ENCODE results near the gene ZNF587B.
"Not testable (repeated sequence)": the region's sequence is repeated elsewhere in the genome, so short reads cannot be mapped to it uniquely, and the experiment has no call there.

The ZNF587B gene

GRCh38 chr19:57867868-57868492 lies 37.9 kb downstream of the ZNF587B start:
- peaks cover 79% of the 10 kb centered on the region for H3K36me3 Mint-ChIP-seq (ENCODE audit: low read depth)
- no peak overlapping the region for H3K4me3 Mint-ChIP-seq
- intact Hi-C loops (cut with micrococcal nuclease): no loop called here
- H3K4me1 Mint-ChIP-seq (ENCODE audit: low read depth): no peaks in the 10 kb centered on the region
- peaks cover 68% of the 10 kb centered on the region for H3K9me3 Mint-ChIP-seq
- H3K27ac Mint-ChIP-seq: no peak overlapping the region
- H3K27me3 Mint-ChIP-seq: no peaks in the 10 kb centered on the region

GRCh38 chr19:57869655-57870054 lies 39.6 kb downstream of the ZNF587B start:
- Mint-ChIP-seq H3K36me3 (ENCODE audit: low read depth) (peaks cover 79% of the 10 kb centered on the region), H3K9me3 (peaks cover 84% of the 10 kb centered on the region)
- H3K4me1 Mint-ChIP-seq (ENCODE audit: low read depth); H3K27me3 Mint-ChIP-seq; H3K27ac Mint-ChIP-seq; H3K4me3 Mint-ChIP-seq; intact Hi-C loops (cut with micrococcal nuclease): not testable (repeated sequence)

- Mint-ChIP-seq H3K9me3 (peaks cover 89% of the 10 kb centered on the region), H3K4me3 (no peak overlapping the region), H3K27ac (no peak overlapping the region), H3K27me3 (no peaks in the 10 kb centered on the region), H3K36me3 (ENCODE audit: low read depth) (peaks cover 79% of the 10 kb centered on the region), H3K4me1 (ENCODE audit: low read depth) (no peaks in the 10 kb centered on the region)
- intact Hi-C loops (cut with micrococcal nuclease): no loop called here
Measured at GRCh38 chr19:57870225-57870624, 40.1 kb downstream of the ZNF587B start.

GRCh38 chr19:57872450-57872849 lies 42.4 kb downstream of the ZNF587B start:
- no peaks in the 10 kb centered on the region for H3K4me1 Mint-ChIP-seq (ENCODE audit: low read depth)
- intact Hi-C loops (cut with micrococcal nuclease): no loop called here
- peaks cover 79% of the 10 kb centered on the region for H3K36me3 Mint-ChIP-seq (ENCODE audit: low read depth)
- H3K4me3 Mint-ChIP-seq: no peak overlapping the region
- H3K27ac Mint-ChIP-seq: no peak overlapping the region
- no peaks in the 10 kb centered on the region for H3K27me3 Mint-ChIP-seq
- peaks cover 100% of the 10 kb centered on the region for H3K9me3 Mint-ChIP-seq

GRCh38 chr19:57873883-57874799 lies 44.0 kb downstream of the ZNF587B start:
- peaks cover 79% of the 10 kb centered on the region for H3K36me3 Mint-ChIP-seq (ENCODE audit: low read depth)
- H3K27me3 Mint-ChIP-seq; H3K4me3 Mint-ChIP-seq; intact Hi-C loops (cut with micrococcal nuclease); H3K4me1 Mint-ChIP-seq (ENCODE audit: low read depth); H3K27ac Mint-ChIP-seq: not testable (repeated sequence)
- peaks cover 98% of the 10 kb centered on the region for H3K9me3 Mint-ChIP-seq

- H3K27me3 Mint-ChIP-seq: peaks cover 3% of the 10 kb centered on the region
- H3K27ac Mint-ChIP-seq: no peak overlapping the region
- peaks cover 70% of the 10 kb centered on the region for H3K36me3 Mint-ChIP-seq (ENCODE audit: low read depth)
- H3K4me3 Mint-ChIP-seq: no peak overlapping the region
- H3K9me3 Mint-ChIP-seq: peaks cover 76% of the 10 kb centered on the region
- H3K4me1 Mint-ChIP-seq (ENCODE audit: low read depth): peaks cover 16% of the 10 kb centered on the region
- intact Hi-C loops (cut with micrococcal nuclease): loop anchor here (5.0 kb wide), 1 partner anchor 34 kb away; no protein-coding TSS in a partner anchor
Measured at GRCh38 chr19:57886046-57886445, 55.9 kb downstream of the ZNF587B start.

- peaks cover 3% of the 10 kb centered on the region for H3K27me3 Mint-ChIP-seq
- peaks cover 16% of the 10 kb centered on the region for H3K4me1 Mint-ChIP-seq (ENCODE audit: low read depth)
- peaks cover 70% of the 10 kb centered on the region for H3K36me3 Mint-ChIP-seq (ENCODE audit: low read depth)
- H3K27ac Mint-ChIP-seq: no peak overlapping the region
- peak overlapping the region; percentile 85 for H3K4me3 Mint-ChIP-seq
- H3K9me3 Mint-ChIP-seq: peaks cover 86% of the 10 kb centered on the region
- intact Hi-C loops (cut with micrococcal nuclease): loop anchor here (5.0 kb wide), 1 partner anchor 35 kb away; no protein-coding TSS in a partner anchor
Measured at GRCh38 chr19:57887195-57887941, 57.3 kb downstream of the ZNF587B start.

GRCh38 chr19:57888107-57888559 lies 58.0 kb downstream of the ZNF587B start:
- Mint-ChIP-seq H3K27ac (peak overlapping the region; percentile 86), H3K27me3 (peaks cover 3% of the 10 kb centered on the region), H3K4me3 (peak overlapping the region; percentile 85), H3K36me3 (ENCODE audit: low read depth) (peaks cover 62% of the 10 kb centered on the region), H3K9me3 (peaks cover 80% of the 10 kb centered on the region), H3K4me1 (ENCODE audit: low read depth) (peaks cover 16% of the 10 kb centered on the region)
- intact Hi-C loops (cut with micrococcal nuclease): loop anchor here (5.0 kb wide), 1 partner anchor 36 kb away; no protein-coding TSS in a partner anchor

- Mint-ChIP-seq H3K4me3 (peak within 1 kb of the TSS; percentile 85), H3K9me3 (peaks cover 74% of the 10 kb centered on the region), H3K27ac (peak within 1 kb of the TSS; percentile 86), H3K36me3 (ENCODE audit: low read depth) (peaks cover 57% of the 10 kb centered on the region), H3K27me3 (peaks cover 3% of the 10 kb centered on the region), H3K4me1 (ENCODE audit: low read depth) (peaks cover 16% of the 10 kb centered on the region)
- intact Hi-C loops (cut with micrococcal nuclease): loop anchor here (5.0 kb wide), 1 partner anchor 36 kb away; no protein-coding TSS in a partner anchor
Measured at GRCh38 chr19:57888560-57889231, 58.6 kb downstream of the ZNF587B start, which contains the start of gene ZNF814. Gene ZNF814, minus strand, starts transcription at chr19:57889037. Its CDS starts 235 bp downstream, at chr19:57888802.

- H3K4me1 Mint-ChIP-seq (ENCODE audit: low read depth): peaks cover 16% of the 10 kb centered on the region
Measured at GRCh38 chr19:57890706-57891105, 60.6 kb downstream of the ZNF587B start.

More at GRCh38 chr19:57890706-57891105, 60.6 kb downstream of the ZNF587B start:
- intact Hi-C loops (cut with micrococcal nuclease); H3K27ac Mint-ChIP-seq; H3K27me3 Mint-ChIP-seq; H3K4me3 Mint-ChIP-seq: not testable (repeated sequence)
- peaks cover 56% of the 10 kb centered on the region for H3K9me3 Mint-ChIP-seq
- H3K36me3 Mint-ChIP-seq (ENCODE audit: low read depth): peaks cover 42% of the 10 kb centered on the region
